HFFc6 (cell line): ENCODE data around the gene TMEM41B. TPM values are rescaled to one million over a fixed set of nuclear protein-coding genes. Genes with fewer than 3 reads are reported as not detected.

Source experiments
- DNase-seq: peaks from one replicate; pipeline ENCODE4 v3.0.0-alpha.2; 2018
- H3K27ac Mint-ChIP-seq: 2 replicates; pipeline ENCODE4 v1.8.0; 2020; ENCODE audit warnings: mild to moderate bottlenecking, mixed read lengths
- H3K27me3 Mint-ChIP-seq: 2 replicates; pipeline ENCODE4 v1.8.0; 2021; ENCODE audit warnings: mild to moderate bottlenecking, moderate library complexity, mixed read lengths; ENCODE audit not compliant: insufficient read depth
- H3K36me3 Mint-ChIP-seq: 2 replicates; pipeline ENCODE4 v1.8.0; 2021; ENCODE audit warnings: low read depth, mixed read lengths
- H3K4me1 Mint-ChIP-seq: 2 replicates; pipeline ENCODE4 v1.8.0; 2020; ENCODE audit warnings: low read depth, mixed read lengths
- H3K4me3 Mint-ChIP-seq: 2 replicates; pipeline ENCODE4 v1.8.0; 2020; ENCODE audit warnings: mild to moderate bottlenecking, moderate library complexity, mixed read lengths
- H3K9me3 Mint-ChIP-seq: 2 replicates; pipeline ENCODE4 v1.8.0; 2020; ENCODE audit warnings: mild to moderate bottlenecking, mixed read lengths
- CTCF ChIP-seq: fragments of 200-600 bp; sonication (generic); IDR thresholded peaks from 2 replicates; pipeline ENCODE4 v1.5.0; 2021; ENCODE audit warnings: antibody characterized with exemption, mild to moderate bottlenecking
- total RNA-seq, 6 experiments: library from RNA; stranded (reverse); fragmentation: NEBNext Ultra II Directional; extraction: Animal tissue kit (Norgen Biotek cat#: 25700); gene quantifications; 2 replicates in 1 of 6; 3 replicates in 5 of 6; pipeline ENCODE4 v1.2.3, GENCODE V29; 2021

TMEM41B gene
- total RNA-seq, 6 experiments from 2014 or later, result 30.5 to 35.3 (median 32.6) TPM

DNA sequence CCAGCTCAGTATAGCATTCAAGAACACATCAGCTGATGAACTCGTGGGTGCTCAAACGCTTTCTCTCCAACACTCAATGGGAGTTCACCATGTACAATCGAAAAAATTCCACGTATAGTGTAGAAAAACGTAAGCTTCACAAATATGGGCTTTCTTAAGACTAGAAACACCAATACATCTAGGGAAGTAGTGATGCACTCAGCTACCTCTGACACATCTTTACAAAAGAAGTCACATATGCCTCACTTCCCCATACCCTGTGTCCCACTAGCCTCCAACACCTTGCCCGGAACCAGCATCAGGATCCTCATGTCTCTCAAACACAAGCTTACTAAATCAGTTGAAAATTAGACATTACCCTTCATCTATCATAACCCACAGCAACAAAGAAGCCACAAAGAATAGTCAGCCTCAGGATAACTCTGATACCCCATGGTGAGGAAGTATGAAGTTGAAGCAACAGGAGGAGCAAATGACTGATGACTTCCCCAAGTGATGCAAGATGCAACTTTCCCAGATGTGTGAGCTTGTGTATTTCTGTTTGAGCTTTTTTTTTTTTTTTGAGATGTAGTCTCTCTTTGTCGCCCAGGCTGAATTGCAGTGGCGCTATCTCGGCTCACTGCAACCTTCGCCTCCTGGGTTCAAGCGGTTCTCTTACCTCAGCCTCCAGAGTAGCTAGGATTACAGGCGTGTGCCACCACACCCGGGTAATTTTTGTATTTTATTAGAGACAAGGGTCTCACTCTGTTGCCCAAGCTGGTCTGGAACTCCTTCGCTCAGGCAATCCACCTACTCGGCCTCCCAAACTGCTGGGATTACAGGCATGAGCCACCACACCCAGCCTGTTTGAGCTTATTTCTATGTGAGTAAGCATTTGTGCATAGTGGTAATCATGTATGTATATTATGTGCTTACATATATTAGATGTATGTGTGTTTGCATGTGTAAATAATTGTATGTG lies 40.7 kb downstream of the TMEM41B start:
- H3K27me3 Mint-ChIP-seq, result peaks cover 2% of the 10 kb centered on the region; the same call in 1 of the 2 replicates
- no peak overlapping the region for H3K27ac Mint-ChIP-seq
- H3K9me3 Mint-ChIP-seq, result no peaks in the 10 kb centered on the region
- no peak for TF ChIP-seq CTCF
- H3K4me3 Mint-ChIP-seq, result no peak overlapping the region; the same call in 1 of the 2 replicates
- no peaks in the 10 kb centered on the region for H3K36me3 Mint-ChIP-seq
- no peak for DNase-seq
- peaks cover 15% of the 10 kb centered on the region for H3K4me1 Mint-ChIP-seq

DNA sequence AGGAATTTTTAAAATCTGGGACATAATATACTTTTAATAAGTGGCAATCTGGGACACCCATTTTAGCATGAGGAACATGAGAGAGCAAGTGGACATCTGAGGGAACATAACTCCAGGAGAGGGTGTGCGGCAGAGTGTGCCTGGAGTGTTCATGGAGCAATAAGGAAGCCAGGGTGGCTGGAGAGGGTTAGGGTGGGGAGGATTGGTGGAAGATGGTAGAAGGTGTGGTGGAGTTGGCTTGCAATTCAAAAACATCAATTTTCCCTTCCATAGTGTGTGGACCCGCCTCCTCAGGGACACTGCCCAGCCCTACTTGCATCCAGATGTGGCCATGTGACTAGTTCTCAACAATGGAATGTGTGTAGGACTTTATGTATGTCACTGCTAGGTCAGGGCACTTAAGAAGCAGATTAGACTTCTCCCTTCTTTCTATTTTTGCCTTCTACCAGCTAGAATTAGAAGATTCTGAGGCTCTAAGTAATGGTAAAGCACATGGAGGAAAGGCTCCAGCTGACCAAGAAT lies 44.8 kb downstream of the TMEM41B start:
- Mint-ChIP-seq H3K4me3 (no peak overlapping the region), H3K36me3 (no peaks in the 10 kb centered on the region; the same call in 1 of the 2 replicates), H3K27me3 (no peaks in the 10 kb centered on the region; the same call in none of the 2 replicates), H3K27ac (no peak overlapping the region), H3K9me3 (no peaks in the 10 kb centered on the region), H3K4me1 (peaks cover 22% of the 10 kb centered on the region)
- DNase-seq, result no peak
- TF ChIP-seq CTCF, result no peak

- H3K27me3 Mint-ChIP-seq, result no peaks in the 10 kb centered on the region; the same call in none of the 2 replicates
- DNase-seq, result no peak
- H3K27ac Mint-ChIP-seq, result no peak overlapping the region
- H3K4me1 Mint-ChIP-seq, result peaks cover 32% of the 10 kb centered on the region
- H3K36me3 Mint-ChIP-seq, result peaks cover 8% of the 10 kb centered on the region
- TF ChIP-seq CTCF, result no peak
- no peaks in the 10 kb centered on the region for H3K9me3 Mint-ChIP-seq
- H3K4me3 Mint-ChIP-seq, result no peak overlapping the region
These were observed 46.7 kb downstream of the TMEM41B start for GRCh38 chr11:9267680-9268079.

DNA sequence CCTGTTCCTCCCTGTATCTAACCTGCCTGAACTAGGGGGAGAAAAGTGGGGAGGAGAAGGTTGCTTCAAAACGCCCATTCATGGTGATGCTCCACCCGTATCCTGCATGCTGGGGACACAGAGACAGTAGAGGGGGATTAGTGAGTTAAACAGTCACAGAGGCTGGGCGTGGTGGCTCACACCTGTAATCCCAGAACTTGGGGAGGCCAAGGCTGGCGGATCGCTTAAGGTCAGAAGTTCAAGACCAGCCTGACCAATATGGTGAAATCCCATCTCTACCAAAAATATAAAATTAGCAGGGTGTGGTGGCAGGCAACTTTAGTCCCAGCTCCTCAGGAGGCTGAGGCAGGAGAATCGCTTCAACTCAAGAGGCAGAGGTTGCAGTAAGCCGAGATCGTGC lies 47.5 kb downstream of the TMEM41B start:
- DNase-seq, result no peak
- Mint-ChIP-seq H3K4me3 (no peak overlapping the region), H3K36me3 (peaks cover 8% of the 10 kb centered on the region), H3K27ac (no peak overlapping the region), H3K9me3 (no peaks in the 10 kb centered on the region), H3K4me1 (peaks cover 39% of the 10 kb centered on the region), H3K27me3 (no peaks in the 10 kb centered on the region; the same call in none of the 2 replicates)
- TF ChIP-seq CTCF, result no peak

DNA sequence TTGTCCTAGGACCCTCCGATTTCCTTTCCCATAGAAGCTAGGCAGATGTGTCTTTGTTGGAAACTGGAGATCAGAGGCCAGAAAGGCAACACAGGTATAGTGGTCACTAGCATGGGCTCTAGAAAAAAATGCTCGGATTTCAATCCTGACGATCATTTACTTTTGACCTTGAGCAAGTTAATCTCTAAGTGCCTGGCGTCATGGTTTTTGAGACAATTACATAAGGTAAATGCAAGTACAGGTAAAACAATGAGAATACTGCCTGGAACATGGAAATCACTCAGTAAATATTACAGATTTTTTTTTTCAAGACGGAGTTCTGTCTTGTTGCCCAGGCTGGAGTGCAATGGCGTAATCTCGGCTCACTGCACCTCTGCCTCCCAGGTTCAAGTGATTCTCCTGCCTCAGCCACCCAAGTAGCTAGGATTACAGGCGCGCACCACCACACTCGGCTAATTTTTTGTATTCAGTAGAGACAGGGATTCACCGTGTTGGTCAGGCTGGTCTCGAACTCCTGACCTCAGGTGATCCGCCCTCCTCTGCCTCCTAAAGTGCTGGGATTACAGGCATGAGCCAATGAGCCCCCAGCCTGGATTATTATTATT lies 48.2 kb downstream of the TMEM41B start:
- peaks cover 46% of the 10 kb centered on the region for H3K4me1 Mint-ChIP-seq
- no peaks in the 10 kb centered on the region; the same call in none of the 2 replicates for H3K27me3 Mint-ChIP-seq
- H3K27ac Mint-ChIP-seq, result peak overlapping the region; percentile 72
- H3K36me3 Mint-ChIP-seq, result peaks cover 8% of the 10 kb centered on the region
- no peak for TF ChIP-seq CTCF
- H3K9me3 Mint-ChIP-seq, result no peaks in the 10 kb centered on the region
- peak overlapping the region; percentile 87 for H3K4me3 Mint-ChIP-seq
- no peak for DNase-seq
